GM19238 (cell line): ENCODE data around the gene SERPINA1.

Experiments used
- DNase-seq: peaks from one replicate; pipeline ENCODE4 v3.0.0; 2011; ENCODE audit warnings: low spot score; ENCODE audit not compliant: insufficient read length

SERPINA1 gene

DNA sequence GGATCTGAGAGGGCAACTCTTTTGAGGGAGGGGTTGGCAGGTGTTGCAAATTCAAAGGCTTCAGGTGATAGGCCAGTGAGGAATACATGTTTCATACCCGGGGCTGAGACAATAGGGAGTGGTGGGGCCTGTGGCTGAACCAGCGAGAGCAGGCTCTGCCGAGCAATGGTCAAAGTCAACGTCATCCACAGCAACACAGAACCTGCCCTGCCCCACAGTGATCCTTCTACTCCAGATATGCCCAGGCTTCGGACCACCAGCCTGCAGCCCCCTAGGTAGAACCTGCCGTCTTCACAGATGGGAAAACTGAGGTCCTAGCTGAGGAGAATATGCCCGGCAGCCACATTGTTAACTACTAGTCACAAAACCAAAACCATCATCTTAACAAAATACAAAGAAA is 4.1 kb downstream of the SERPINA1 start:
- no peak for DNase-seq

DNA sequence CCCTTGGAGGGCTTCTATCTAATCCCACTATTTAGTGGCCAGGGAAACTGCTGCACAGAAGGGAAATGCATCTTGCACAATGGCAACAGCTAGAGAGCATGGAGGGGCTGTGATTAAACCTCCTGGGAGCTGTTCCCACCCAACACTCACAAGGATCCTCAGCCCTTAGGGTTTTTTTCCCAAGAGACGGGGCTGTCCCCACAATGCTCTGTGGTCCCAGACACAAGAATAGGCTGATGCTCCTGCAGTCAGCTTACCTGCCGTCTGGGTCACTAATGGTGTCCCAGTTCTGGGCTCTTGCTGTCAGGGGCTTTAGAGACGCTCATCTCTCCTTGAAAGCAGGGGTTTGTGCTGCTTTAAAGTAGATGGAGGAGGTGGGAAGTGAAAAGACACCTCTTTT is 4.6 kb downstream of the SERPINA1 start:
- DNase-seq = no peak

DNA sequence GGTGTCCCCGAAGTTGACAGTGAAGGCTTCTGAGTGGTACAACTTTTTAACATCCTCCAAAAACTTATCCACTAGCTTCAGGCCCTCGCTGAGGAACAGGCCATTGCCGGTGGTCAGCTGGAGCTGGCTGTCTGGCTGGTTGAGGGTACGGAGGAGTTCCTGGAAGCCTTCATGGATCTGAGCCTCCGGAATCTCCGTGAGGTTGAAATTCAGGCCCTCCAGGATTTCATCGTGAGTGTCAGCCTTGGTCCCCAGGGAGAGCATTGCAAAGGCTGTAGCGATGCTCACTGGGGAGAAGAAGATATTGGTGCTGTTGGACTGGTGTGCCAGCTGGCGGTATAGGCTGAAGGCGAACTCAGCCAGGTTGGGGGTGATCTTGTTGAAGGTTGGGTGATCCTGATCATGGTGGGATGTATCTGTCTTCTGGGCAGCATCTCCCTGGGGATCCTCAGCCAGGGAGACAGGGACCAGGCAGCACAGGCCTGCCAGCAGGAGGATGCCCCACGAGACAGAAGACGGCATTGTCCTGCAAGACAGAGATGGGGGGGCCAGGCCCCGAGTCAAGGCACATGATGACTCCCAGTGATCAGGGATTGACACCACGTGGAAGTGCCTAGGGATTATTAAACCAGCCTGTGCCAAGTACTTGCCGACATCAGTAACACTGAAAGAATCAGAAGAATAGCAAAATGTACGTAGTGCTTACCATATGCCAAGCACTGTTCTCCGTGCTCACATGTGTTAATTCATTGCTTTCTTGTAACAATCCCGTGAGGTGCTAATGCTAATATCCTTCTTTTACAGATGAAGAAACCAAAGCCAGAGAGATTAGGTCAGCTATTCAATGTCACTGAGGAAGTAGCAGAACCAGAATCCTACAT is 5.4 kb downstream of the SERPINA1 start:
- DNase-seq = no peak

DNA sequence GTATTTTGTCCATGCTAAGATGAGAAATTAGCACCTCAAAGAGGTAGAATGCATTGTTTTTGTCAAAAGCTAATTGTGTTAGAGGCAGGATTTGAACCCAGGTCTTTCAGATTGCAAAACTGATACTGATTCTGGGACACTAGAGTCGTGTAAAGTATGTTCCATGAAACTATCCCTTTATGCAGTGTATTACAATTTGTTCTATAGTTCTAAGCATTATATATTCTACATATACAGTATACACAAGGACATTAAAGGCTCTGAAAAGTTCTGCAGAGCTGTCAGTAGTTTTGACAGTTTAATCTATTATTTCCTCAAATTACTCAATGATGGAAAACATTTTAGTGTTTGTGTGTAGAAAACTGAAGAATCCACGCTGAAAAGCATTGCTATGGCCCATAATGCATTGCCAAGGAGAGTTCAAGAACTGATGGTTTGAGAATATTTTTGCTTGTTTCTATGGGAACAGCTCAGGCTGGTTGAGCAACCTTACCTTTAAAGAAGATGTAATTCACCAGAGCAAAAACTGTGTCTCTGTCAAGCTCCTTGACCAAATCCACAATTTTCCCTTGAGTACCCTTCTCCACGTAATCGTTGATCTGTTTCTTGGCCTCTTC is 6.2 kb downstream of the SERPINA1 start:
- no peak for DNase-seq

DNA sequence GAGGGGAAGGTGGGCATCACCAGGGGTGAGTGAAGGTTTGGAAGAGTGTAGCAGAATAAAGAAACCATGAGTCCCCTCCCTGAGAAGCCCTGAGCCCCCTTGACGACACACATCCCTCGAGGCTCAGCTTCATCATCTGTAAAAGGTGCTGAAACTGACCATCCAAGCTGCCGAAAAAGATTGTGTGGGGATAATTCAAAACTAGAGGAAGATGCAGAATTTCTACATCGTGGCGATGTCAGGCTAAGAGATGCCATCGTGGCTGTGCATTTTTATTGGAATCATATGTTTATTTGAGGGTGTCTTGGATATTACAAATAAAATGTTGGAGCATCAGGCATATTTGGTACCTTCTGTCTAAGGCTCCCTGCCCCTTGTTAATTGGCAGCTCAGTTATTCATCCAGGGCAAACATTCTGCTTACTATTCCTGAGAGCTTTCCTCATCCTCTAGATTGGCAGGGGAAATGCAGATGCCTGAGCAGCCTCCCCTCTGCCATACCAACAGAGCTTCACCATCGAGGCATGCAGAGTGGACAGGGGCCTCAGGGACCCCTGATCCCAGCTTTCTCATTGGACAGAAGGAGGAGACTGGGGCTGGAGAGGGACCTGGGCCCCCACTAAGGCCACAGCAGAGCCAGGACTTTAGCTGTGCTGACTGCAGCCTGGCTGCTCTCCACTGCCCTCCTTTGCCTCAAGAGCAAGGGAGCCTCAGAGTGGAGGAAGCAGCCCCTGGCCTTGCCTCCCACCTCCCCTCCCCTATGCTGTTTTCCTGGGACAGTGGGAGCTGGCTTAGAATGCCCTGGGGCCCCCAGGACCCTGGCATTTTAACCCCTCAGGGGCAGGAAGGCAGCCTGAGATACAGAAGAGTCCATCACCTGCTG is 7.0 kb downstream of the SERPINA1 start:
- no peak for DNase-seq

DNA sequence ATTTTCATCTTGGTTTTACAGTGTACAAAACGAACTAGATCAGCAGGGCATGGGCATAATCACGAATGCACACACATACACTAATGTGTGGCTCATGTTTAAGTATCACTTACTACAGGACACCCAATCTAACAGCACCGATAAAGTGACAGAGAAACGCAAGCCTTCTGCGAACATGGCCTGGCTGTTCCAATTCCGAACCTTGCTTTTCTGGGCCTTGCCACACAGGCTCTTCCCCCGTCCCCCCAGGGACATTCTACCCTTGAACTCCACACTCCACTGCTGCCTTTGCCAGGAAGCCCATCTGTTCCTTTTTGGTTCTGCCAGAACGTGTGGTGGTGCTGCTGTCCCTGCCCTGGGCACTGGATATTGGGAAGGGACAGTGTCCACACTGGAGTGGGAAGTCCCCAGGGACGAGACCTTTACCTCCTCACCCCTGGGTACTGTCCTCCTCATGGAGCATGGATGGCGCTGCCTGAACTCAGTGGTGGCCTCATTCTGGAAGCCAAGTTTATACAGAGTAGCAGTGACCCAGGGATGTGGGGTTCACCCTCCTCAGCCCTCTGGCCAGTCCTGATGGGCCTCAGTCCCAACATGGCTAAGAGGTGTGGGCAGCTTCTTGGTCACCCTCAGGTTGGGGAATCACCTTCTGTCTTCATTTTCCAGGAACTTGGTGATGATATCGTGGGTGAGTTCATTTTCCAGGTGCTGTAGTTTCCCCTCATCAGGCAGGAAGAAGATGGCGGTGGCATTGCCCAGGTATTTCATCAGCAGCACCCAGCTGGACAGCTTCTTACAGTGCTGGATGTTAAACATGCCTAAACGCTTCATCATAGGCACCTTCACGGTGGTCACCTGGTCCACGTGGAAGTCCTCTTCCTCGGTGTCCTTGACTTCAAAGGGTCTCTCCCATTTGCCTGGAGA is 7.9 kb downstream of the SERPINA1 start:
- DNase-seq = no peak

DNA sequence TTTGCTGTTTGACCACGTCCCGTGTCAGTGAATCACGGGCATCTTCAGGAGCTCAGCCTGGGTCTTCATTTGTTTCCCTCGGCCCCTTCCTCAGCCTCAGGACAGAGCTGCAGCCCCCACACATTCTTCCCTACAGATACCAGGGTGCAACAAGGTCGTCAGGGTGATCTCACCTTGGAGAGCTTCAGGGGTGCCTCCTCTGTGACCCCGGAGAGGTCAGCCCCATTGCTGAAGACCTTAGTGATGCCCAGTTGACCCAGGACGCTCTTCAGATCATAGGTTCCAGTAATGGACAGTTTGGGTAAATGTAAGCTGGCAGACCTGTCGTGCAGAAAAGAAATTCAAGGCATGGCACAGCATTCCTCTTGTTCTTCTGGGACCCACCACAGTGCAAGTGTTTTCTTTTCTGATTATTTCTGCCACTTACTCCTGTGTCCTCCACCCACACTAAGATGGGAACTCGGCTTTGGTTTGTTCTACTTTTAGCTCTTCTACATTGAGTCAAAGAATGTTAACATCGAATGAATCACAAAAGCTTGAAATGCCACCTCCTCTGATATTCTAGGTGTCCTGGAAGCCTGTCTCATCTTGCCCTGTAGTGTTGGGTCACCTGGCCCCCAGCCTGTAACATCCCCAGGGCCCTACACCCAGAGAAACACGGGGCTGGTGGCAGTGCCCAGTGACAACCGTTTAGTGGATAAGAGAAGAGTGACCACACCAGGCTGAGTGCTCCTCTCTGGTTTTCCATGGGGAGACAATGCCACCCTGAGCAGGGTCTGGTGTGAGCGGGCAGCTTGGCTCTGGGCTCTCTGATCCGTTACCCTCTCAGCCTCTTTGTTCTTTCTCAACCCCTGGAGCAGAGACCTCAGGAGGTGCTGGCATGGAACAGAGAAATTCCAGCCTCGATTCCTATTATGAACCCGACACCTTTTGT is 8.8 kb downstream of the SERPINA1 start:
- no peak for DNase-seq

DNA sequence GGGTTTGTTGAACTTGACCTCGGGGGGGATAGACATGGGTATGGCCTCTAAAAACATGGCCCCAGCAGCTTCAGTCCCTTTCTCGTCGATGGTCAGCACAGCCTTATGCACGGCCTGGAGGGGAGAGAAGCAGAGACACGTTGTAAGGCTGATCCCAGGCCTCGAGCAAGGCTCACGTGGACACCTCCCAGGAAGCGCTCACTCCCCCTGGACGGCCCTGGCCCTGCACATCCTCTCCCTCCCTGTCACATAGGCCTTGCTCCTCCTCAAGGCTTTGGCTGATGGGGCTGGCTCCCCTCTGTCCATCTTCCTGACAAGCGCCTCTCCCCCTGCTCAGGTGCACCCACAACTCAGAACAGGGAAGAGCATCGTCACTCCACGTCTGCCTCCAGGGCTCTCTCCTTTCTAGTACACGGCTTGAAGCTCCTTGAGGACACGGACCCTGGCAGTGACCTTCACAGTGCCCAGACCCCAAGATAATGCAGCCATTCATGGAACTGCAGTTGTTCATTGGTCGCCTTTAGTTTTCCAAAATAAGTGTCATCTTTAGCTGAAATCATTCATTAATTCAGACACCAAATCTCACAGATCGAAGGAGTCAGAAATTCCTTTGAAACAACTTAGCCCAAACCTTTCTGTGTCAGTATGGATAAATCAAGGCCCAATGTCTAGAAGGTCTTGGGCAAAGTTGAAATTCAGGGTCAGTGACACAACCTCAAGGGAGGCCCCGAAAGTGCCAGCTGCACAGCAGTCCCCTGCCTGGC is 9.7 kb downstream of the SERPINA1 start:
- no peak for DNase-seq

DNA sequence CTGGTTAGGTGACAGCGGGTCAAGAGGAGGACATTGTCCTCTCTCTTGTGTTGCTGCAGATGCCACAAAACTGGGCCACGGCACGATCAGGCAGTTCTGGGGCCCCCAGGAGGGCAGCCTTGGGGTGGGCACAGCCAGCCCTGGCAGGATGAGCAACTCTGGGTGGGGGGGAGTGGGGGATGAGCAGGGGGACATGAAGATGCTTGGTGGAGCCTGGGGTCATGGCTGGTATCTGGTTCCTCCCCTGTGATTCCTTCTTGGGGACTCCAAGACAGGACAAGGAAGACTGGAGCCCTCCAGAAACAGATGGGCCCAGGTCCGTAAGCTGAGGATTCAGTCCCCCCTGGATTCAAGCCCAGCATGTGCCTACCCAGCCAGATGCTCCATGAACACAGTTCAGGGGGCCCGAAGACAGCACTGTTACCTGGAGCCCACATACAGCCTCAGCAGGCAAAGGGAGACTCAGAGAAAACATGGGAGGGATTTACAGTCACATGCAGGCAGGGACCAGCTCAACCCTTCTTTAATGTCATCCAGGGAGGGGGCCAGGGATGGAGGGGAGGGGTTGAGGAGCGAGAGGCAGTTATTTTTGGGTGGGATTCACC is 10.4 kb downstream of the SERPINA1 start:
- no peak for DNase-seq

DNA sequence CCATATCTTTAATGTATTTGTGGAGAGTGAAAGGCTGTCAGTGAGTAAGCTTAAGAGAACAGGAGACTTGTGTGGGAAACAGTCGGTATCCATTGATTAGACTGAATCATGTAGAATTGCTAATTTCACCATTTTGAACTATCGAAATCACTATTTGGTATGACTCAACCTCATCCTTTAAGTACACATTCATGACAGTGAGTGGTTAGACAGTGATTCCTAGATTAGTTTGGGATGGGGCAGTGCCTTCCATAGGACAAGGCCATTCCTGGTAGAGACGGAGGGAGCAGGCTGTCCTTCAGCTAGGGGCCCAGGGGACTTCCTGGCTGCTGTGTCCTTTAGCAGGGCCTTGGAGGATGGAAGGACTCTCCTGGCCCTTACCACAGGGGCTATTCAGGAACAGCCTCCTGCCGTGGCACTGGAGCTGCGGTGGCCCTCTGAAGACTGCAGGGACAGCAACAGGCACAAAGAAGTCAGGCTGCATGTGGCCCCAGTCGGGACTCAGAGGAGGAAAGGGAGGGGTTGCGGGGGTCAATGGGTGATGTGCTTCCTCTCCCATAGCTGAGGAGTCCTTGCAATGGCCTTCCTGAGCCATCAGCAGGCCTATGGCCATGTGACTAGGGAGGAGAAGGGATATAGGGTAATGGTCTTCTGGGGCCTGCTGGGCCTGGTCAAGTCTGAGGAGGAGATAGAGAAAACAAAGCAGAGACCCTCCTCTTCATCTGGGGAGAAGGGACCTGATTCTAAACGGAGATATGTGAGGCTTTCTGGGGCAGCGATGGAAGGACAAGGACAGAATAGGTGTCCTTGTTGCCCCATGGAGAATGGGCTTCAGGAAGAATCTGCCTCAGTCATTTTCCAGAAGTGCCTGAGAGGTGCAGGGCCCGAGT is 11.2 kb downstream of the SERPINA1 start:
- no peak for DNase-seq

DNA sequence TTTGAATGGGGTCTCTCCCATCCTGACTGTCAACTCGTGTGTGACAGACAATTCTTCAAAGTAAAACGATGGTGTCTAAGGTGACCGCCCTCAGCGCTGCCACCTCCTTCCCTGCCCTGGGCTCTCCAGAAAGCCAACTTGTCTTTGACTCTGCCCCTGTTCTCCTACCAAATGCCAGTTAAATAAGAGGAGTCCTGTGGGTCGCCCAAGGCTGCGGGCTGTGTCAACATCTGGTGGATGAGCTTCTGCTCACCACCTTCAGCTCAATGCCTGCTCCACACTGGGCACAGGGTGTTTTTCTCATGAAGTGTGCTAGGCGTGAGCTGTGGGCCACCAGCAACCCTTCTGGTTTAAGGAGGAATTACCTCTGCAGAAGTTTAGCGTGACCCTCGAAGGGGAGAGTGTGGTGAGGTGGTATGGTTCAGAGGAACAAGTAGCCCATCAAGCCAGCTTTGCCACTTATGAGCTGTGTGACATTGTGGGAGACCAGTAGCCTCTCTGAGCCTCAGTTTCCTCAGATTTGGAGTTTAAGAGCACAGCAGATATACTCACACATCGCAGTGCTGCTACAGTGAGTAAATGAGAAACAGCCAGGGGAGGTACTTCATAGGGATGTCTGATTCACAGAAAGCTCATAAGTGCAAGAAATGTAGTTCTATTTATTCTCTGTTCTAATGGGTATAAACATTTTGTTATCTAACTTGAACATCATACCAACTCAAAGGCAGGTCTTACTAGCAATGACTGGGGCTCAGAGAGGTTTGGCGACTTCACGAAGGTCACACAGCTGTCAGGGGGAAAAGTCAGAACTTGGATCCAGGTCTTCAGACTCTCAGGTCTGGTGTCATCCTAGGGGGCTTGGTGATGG is 12.1 kb downstream of the SERPINA1 start:
- no peak for DNase-seq

DNA sequence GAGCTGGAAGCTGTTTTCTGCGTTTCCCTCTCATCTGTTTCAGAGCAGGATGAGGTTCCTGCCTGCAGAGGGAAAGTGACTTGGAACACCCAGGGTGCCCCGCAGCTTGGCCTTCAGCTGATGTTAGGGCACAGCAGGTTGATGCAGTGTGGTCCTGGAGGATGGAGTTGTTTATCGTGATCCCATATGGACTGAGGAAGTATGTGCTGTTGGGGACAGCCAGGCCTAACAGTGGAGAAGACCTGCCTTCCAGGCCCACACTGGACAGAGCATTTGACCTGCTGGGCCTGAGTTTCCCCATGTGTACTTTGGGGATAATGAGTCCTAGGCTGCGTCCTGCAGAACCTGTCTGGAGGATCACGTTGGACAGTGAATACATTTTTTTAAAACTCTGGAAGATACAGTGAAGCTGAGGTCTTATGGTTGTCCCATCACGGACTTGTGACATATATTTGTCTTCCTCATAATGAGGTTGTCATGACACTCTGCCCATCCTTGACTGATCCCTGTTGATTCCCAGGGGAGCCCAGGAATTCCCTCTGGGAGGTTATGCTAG is 12.8 kb downstream of the SERPINA1 start:
- no peak for DNase-seq

DNA sequence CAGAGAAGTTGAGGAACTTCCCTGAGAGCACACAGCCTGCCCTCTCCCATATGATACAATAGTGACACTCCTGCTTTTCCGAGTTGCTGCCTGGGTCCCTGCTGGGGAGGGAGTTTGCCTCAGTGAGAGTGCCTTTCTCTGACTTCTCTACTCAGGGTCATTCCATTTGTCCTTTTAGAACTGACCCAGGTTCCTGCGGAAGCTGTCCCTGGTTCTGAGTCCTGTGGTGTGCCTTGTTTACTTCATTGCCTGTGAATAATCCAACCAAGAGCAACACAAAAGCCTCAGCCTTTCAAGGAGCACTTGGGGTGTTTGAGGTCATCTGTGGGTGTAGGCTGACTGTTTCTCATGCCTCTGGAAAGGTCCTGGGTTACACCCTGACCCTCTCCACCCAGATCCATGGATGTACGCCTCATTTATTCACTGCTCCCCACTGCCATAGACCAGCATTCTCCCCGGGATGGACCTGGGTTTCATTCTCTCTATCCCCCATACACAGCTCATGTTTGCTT is 13.6 kb downstream of the SERPINA1 start:
- DNase-seq = no peak

DNA sequence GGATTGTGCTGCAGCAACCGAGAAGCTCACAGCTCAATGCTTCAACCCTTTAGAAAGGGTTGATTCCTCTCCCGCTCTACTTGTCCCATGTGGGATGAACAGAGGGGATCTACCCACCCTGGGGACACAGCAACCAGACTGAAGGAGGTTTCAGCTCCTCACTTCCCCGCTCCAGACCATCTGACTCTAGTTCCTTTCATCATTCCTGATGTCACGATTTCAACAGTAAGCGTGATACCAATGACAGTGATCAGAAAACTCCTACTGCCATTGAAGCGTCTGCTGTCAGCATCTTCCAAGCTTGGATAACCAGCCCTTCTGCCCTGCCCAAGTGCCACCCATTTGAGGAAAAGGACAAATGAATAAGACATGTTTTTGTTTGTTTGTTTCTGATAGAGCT is 14.3 kb downstream of the SERPINA1 start:
- no peak for DNase-seq

DNA sequence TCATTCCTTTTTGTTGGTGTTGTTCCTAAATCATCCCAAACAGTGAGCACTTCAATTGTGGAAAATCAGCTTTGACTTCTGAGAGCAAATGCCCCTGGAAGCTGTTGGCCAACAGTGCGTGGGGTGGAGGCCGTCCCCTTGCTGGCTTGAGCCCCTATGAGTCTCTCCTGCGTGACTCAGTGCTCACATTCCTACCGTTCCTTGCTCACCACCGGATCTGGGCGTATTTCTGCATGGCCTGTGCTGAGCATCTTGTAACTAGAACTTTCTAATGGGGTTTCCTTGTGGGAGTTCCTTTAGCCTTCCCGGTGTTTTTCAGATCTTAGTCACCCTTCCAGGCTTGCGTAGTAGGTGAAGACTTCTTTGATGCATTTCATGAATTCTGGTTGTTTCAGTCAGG is 14.7 kb downstream of the SERPINA1 start:
- no peak for DNase-seq

DNA sequence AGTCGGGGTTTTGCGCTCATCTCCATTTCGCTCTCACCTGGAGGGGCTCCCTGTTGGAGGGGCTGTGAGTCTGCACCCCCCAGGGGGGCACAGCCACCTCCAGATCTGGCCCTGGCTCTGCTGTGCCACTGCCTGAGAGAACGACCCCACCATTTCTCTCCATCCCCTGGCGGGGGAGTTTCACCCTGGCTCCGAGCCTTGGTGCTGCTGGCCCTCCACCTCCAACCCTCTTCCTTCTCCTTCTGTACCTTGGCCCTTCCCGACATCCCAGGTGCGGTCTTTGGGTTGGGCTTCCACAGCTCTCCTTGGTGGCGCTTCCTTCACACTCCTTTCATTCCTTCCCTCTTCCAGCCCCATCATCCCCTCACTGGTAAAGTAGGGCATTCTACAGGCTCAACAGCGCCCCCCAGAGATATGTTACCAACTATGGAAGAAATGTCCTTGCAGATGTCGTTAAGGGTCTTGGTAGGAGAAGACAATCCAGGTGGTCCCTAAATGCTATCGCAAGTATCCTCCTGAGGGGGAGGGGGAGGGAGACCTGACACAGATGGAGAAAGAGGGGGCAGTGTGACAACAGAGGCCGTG is 16.3 kb downstream of the SERPINA1 start:
- DNase-seq = no peak
